T-helper 17 cell (primary cell): ENCODE measurements around the gene BCAS3. TPM values are rescaled to one million over a fixed set of nuclear protein-coding genes. Genes with fewer than 3 reads are reported as not detected.

ENCODE experiments used
- ATAC-seq: fragments of 150-1000 bp; cut with Tn5 transposase; 2 replicates; pipeline ENCODE4 v1.10.0; 2021; ENCODE audit warnings: mild to moderate bottlenecking, moderate library complexity
- DNase-seq, 3 donors: peaks; one replicate each; pipeline versions ENCODE4 v3.0.0 to v3.0.0-alpha.2; 2020 to 2021
- H3K9me3 ChIP-seq: one replicate; pipeline ENCODE4 v1.7.0; 2013; ENCODE audit warnings: low read length, mild to moderate bottlenecking; ENCODE audit not compliant: control insufficient read depth, poor library complexity, severe bottlenecking
- H3K27ac Mint-ChIP-seq: one replicate; pipeline ENCODE4 v1.8.0; 2022; ENCODE audit warnings: mild to moderate bottlenecking, moderate library complexity, mixed read lengths
- H3K27me3 Mint-ChIP-seq: one replicate; pipeline ENCODE4 v1.8.0; 2022; ENCODE audit warnings: mixed read lengths
- H3K36me3 Mint-ChIP-seq: one replicate; pipeline ENCODE4 v1.8.0; 2022; ENCODE audit warnings: low read depth, mixed read lengths
- H3K4me1 Mint-ChIP-seq: one replicate; pipeline ENCODE4 v1.8.0; 2022; ENCODE audit warnings: mild to moderate bottlenecking, mixed read lengths
- H3K4me3 Mint-ChIP-seq: one replicate; pipeline ENCODE4 v1.8.0; 2022; ENCODE audit warnings: mild to moderate bottlenecking, moderate library complexity, mixed read lengths
- total RNA-seq, 4 donors: library from RNA in 2 of 4; stranded (reverse) in 2 of 4; gene quantifications; one replicate each; pipeline ENCODE4 v1.2.3 and lab custom pipeline; 2022 to 2026

The BCAS3 gene
- total RNA-seq, 2 donors from 2014 or later: 39.0 to 50.0 TPM

DNA sequence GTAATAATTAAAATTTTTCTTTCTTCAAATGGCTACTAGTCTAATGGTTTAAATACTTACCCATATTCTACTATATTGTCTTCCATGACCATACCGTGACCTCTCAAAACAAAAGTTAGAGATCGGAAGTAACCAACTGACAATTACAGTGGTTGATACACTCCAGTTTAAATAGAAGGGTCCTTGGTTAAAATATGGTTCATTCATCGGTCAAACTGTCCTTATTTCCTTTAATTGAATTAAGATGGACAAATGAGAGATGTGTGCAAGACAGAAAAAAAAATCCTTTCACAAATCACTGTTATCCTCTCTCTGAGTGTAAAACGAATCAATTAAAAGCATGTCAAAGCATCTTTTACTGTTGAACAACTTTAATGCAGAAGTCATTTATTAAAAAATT lies 507.7 kb downstream of the BCAS3 start:
- H3K4me3 Mint-ChIP-seq: no peak overlapping the region
- H3K27me3 Mint-ChIP-seq: no peaks in the 10 kb centered on the region
- no peak for DNase-seq
- H3K9me3 ChIP-seq: no peaks in the 10 kb centered on the region
- peaks cover 4% of the 10 kb centered on the region for H3K4me1 Mint-ChIP-seq
- H3K36me3 Mint-ChIP-seq: peaks cover 2% of the 10 kb centered on the region
- ATAC-seq: no peak
- H3K27ac Mint-ChIP-seq: no peak overlapping the region

DNA sequence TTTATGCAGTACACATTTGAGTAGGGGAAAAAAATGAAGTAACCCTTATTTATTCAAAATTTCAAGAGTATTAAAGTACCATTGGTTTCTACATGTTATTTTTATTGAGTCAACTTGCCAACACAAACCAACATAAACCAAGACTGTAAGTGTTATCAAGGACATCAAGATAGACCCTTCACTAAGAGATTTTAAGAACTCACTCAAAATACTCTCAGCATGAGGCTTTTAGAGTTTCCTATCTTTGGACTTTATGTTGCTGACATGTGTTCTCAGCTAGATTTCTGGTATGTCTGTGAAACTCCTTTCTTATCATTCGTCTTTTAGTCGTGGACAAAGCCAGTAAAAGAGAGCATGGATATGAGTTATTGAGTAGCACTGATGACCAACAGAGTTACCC lies 509.4 kb downstream of the BCAS3 start:
- Mint-ChIP-seq H3K4me1 (peaks cover 4% of the 10 kb centered on the region), H3K4me3 (no peak overlapping the region), H3K27me3 (no peaks in the 10 kb centered on the region), H3K27ac (no peak overlapping the region), H3K36me3 (peaks cover 2% of the 10 kb centered on the region)
- H3K9me3 ChIP-seq: no peaks in the 10 kb centered on the region
- DNase-seq (no peak), ATAC-seq (no peak)

DNA sequence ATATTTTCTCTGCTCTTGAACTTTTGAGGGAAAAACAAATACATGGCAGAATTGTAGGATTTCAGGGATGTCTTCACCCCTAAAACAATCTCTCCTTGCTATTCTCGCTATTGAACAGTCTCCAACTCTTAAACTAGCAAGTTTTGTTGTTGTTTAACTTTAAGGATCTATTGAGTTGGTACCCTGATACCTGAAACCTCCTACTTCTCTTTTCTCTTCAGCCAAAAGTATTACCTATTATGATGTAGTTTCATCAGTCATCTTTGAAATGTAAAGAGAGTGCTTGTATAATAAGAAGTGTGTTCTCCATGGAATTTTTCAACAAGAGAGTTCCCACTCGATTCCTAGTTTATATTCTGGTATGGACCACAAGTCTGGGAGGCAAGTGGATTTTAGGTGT lies 510.4 kb downstream of the BCAS3 start:
- no peak overlapping the region for H3K4me3 Mint-ChIP-seq
- H3K27ac Mint-ChIP-seq: no peak overlapping the region
- H3K36me3 Mint-ChIP-seq: peaks cover 2% of the 10 kb centered on the region
- no peaks in the 10 kb centered on the region for H3K27me3 Mint-ChIP-seq
- peaks cover 2% of the 10 kb centered on the region for H3K4me1 Mint-ChIP-seq
- no peak for ATAC-seq
- DNase-seq: no peak
- no peaks in the 10 kb centered on the region for H3K9me3 ChIP-seq

DNA sequence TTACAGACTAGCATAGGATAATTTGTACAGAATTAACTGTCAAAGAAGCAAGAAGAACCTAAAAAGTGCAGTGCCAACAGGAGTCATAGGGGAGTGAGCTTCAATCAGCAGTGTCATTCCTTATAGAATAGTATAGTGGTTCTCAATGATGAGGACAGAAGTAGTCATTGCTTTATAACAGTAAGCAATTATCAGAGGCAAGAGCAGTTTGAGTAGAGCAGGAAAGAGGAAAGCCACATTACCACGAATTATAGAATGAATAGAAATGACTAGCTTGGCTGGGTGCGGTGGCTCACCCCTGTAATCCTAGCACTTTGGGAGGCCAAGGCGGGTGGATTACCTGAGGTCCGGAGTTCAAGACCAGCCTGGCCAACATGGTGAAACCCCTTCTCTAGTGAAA lies 512.3 kb downstream of the BCAS3 start:
- H3K4me3 Mint-ChIP-seq: no peak overlapping the region
- H3K4me1 Mint-ChIP-seq: peaks cover 2% of the 10 kb centered on the region
- no peak for ATAC-seq
- H3K27me3 Mint-ChIP-seq: no peaks in the 10 kb centered on the region
- no peak overlapping the region for H3K27ac Mint-ChIP-seq
- no peaks in the 10 kb centered on the region for H3K36me3 Mint-ChIP-seq
- no peaks in the 10 kb centered on the region for H3K9me3 ChIP-seq
- no peak for DNase-seq

DNA sequence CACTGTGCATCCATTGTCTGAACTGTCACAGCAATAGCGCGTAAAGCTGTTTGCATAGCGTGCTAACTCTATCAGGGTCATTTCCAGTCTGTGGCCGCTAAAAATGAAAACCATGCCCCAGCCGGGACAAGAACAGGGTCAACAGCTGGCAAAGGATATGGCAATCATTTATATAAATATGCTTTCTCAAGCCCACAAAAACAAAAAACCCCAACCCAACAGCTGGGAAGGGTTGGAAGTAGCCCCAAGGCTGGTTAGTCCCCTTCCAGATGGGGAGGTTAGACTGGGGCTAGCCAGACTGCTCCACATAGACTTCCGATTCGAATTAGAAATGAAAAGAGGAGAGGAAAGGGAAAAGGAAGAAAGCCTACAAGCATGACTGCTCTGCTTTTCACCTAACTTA lies 518.7 kb downstream of the BCAS3 start:
- Mint-ChIP-seq H3K27ac (no peak overlapping the region), H3K4me3 (no peak overlapping the region), H3K4me1 (no peaks in the 10 kb centered on the region), H3K36me3 (peaks cover 2% of the 10 kb centered on the region), H3K27me3 (no peaks in the 10 kb centered on the region)
- ATAC-seq (no peak), DNase-seq (no peak)
- H3K9me3 ChIP-seq: no peaks in the 10 kb centered on the region

DNA sequence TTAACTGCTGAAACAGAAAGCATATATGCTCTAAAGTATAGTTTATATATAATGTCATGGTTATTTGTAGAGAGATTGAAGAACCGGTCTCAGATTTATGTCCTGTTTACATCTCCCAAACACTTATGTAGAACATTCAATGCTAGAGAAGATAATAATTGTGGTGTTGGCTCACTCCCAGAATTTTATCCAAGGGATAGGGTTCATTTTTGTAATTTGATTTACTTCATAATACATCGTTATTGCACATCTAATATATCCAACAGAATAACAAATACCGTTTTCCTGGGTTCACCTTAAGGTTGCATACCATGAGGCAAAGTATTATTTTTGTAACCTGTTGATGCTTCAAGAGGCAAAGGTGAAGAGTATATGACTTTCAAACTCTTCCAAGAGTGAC lies 519.1 kb downstream of the BCAS3 start:
- Mint-ChIP-seq H3K27me3 (no peaks in the 10 kb centered on the region), H3K27ac (no peak overlapping the region), H3K4me1 (no peaks in the 10 kb centered on the region), H3K36me3 (peaks cover 3% of the 10 kb centered on the region), H3K4me3 (no peak overlapping the region)
- DNase-seq (no peak), ATAC-seq (no peak)
- no peaks in the 10 kb centered on the region for H3K9me3 ChIP-seq

DNA sequence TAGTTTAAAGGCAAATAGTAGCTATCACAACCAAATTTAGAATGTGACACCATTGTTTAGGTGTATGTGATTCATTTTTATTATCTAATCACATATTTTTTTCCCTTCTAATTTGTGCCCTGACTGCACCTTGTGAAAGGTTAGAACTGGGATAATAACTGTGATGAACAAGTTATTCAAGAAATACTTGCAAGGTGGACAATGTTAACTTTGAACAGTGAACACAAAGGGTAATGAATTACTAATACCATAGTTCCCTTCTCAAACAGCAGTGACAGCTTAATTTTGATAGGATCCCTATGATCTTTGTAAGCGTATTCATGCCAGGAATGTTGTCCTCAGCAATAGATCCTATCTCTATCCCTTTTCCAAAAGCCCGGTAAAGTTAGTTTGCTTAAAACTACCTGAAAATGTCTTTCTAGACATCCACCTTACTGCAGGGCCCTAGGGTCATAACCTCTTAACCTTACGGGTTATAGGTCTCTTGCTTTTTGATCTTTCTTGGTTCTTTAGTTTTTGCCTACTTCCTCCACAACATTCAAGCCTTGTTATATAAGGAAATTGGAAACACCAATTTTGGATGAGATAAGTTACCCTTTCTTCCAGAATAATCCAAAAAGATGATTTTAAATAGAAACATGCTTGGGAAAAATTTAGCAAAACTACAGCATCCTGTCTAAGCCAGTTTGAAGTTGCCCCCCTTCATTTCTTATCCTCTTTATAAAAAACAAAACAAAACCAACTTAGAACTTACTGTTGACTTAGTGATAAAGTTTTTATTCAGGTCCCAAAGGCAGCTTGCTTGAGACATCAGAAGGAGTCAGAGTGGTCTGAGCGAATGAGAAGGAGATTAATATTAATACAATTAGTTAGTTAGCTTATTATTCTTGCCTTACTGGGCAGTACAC lies 522.0 kb downstream of the BCAS3 start:
- H3K4me1 Mint-ChIP-seq: no peaks in the 10 kb centered on the region
- peaks cover 3% of the 10 kb centered on the region for H3K36me3 Mint-ChIP-seq
- ATAC-seq (no peak), DNase-seq (no peak)
- H3K4me3 Mint-ChIP-seq: no peak overlapping the region
- no peaks in the 10 kb centered on the region for H3K27me3 Mint-ChIP-seq
- no peaks in the 10 kb centered on the region for H3K9me3 ChIP-seq
- H3K27ac Mint-ChIP-seq: no peak overlapping the region

DNA sequence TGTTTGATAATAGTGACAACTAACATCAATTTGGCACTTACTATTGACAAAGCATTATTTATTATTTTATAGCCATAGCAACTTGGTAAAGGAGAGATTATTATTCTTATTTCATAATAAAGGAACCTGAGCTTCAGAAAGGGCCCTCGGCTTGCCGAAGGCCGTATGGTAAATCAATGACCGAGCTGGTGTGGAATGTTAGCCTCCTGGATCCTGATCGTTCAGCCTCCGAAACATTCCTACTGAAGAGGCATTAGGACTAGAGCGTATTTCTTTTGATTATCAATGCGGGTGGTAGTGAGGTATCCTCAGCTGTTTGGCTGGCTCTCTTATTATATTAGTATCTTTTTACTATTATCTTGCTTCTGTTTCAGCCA lies 522.7 kb downstream of the BCAS3 start:
- H3K9me3 ChIP-seq: no peaks in the 10 kb centered on the region
- DNase-seq: no peak
- Mint-ChIP-seq H3K4me1 (no peaks in the 10 kb centered on the region), H3K27ac (no peak overlapping the region), H3K36me3 (peaks cover 3% of the 10 kb centered on the region), H3K27me3 (no peaks in the 10 kb centered on the region), H3K4me3 (no peak overlapping the region)
- ATAC-seq: no peak

DNA sequence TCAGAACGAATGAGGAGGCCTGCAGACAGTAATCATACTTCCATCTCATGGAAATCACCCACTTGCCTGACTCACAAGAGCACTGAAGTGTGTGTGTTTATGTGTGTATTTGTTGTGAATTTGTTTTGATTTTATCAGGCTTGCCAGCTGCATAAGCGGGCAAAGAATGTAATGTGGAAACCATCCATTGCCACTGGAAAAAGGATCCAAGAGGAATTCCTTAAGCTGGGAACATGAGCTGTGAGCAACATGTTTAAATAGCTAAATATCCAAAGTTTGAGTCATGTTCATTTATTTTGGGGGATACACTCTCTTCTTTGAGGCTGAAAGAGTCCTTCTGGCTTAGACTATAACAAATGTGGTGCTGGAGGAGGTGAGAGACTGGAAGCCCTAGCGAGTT lies 523.6 kb downstream of the BCAS3 start:
- no peak overlapping the region for H3K4me3 Mint-ChIP-seq
- H3K27me3 Mint-ChIP-seq: no peaks in the 10 kb centered on the region
- H3K9me3 ChIP-seq: no peaks in the 10 kb centered on the region
- H3K36me3 Mint-ChIP-seq: peaks cover 3% of the 10 kb centered on the region
- no peak overlapping the region for H3K27ac Mint-ChIP-seq
- DNase-seq (no peak), ATAC-seq (no peak)
- no peaks in the 10 kb centered on the region for H3K4me1 Mint-ChIP-seq

DNA sequence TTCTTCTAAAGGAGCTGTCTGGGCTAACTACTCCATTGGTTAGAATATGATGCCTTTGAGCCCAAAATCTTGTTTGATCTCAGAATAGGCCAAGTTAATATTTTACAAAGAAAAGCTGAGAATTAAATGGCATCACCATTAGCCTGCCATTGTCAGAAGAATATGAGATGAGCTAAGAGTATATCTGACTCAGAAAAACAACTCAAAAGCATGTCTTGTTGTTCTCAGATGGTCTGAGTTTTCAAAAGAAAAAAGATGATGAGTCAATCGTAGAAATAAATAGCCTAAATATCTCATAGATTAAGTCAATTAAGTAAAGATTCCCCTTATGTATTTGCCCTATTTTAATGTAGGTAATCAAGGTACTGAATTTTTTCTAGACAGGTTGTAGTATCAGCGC lies 524.9 kb downstream of the BCAS3 start:
- peaks cover 3% of the 10 kb centered on the region for H3K36me3 Mint-ChIP-seq
- H3K27me3 Mint-ChIP-seq: no peaks in the 10 kb centered on the region
- no peak overlapping the region for H3K27ac Mint-ChIP-seq
- no peak overlapping the region for H3K4me3 Mint-ChIP-seq
- H3K4me1 Mint-ChIP-seq: no peaks in the 10 kb centered on the region
- ATAC-seq (no peak), DNase-seq (no peak)
- no peaks in the 10 kb centered on the region for H3K9me3 ChIP-seq

GRCh38 chr17:61203671-61204131 lies 526.0 kb downstream of the BCAS3 start:
- ATAC-seq (no peak), DNase-seq (no peak)
- Mint-ChIP-seq H3K4me1 (no peaks in the 10 kb centered on the region), H3K36me3 (peaks cover 3% of the 10 kb centered on the region), H3K27me3 (no peaks in the 10 kb centered on the region), H3K27ac (no peak overlapping the region), H3K4me3 (no peak overlapping the region)
- H3K9me3 ChIP-seq: no peaks in the 10 kb centered on the region

- Mint-ChIP-seq H3K4me3 (no peak overlapping the region), H3K27me3 (no peaks in the 10 kb centered on the region), H3K4me1 (no peaks in the 10 kb centered on the region), H3K36me3 (peaks cover 3% of the 10 kb centered on the region), H3K27ac (no peak overlapping the region)
- no peak for DNase-seq
- H3K9me3 ChIP-seq: no peaks in the 10 kb centered on the region
- no peak for ATAC-seq
Observed at GRCh38 chr17:61204456-61204855, 526.8 kb downstream of the BCAS3 start.

DNA sequence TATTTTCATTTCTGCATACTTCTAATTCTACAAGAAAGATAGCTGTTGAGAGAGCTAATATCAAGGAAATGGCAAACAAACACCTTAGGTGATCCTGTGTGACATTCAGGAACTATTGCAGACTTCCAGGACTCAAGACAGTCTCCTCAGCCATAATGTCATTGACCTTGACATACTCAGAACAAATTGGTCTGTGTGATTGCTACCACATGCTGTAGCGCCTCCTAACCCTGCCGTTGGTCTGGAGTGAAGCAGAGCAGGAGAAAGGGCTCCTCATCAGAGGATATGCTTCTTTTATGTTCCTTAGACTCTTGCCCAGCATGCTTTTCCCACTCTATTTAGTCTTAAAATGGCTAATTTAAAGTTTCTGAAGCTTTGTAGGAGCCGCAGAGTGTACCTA lies 527.8 kb downstream of the BCAS3 start:
- H3K9me3 ChIP-seq: no peaks in the 10 kb centered on the region
- Mint-ChIP-seq H3K36me3 (peaks cover 3% of the 10 kb centered on the region), H3K4me3 (no peak overlapping the region), H3K27ac (no peak overlapping the region), H3K4me1 (no peaks in the 10 kb centered on the region), H3K27me3 (no peaks in the 10 kb centered on the region)
- DNase-seq (no peak), ATAC-seq (no peak)

DNA sequence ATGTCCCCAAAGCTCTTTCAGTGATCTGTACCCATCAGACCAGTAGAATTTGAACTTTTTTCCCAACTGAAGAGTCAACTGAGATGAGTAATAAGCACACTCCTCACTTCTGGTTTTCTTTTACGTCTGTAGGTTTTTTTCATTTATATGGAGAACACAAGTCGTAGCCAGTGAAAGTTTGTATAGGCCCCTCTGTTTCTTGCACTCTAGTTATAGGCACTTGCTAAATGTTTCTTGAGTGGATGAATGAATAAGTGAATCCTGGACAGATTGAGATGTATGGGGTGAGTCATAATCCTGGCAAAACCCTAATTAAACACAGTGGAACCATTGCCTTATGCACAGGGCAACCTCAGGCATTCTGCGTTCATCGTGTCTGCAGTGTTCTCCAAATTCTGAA lies 528.3 kb downstream of the BCAS3 start:
- no peaks in the 10 kb centered on the region for H3K27me3 Mint-ChIP-seq
- peaks cover 3% of the 10 kb centered on the region for H3K36me3 Mint-ChIP-seq
- no peak for ATAC-seq

More for the DNA sequence above, 528.3 kb downstream of the BCAS3 start:
- H3K9me3 ChIP-seq: no peaks in the 10 kb centered on the region
- DNase-seq: no peak
- Mint-ChIP-seq H3K4me1 (no peaks in the 10 kb centered on the region), H3K4me3 (no peak overlapping the region), H3K27ac (no peak overlapping the region)
